Upper lobe of left lung (tissue), 4 donors: Measurements from ENCODE around the gene PDGFD.

Experiments
- EP300 ChIP-seq, 4 donors: sonication (generic); formaldehyde crosslinking; IDR thresholded peaks; one replicate each; pipeline ENCODE4 v1.5.1; 2017; ENCODE audit warnings: antibody characterized with exemption in 4 of 4, control low read depth in 2 of 4
- POLR2A ChIP-seq, 4 donors: fragments of 450-650 bp; IDR thresholded peaks; one replicate each; pipeline ENCODE4 v1.5.1; 2016 to 2017; ENCODE audit warnings: antibody characterized with exemption in 4 of 4, mild to moderate bottlenecking in 2 of 4
- TF ChIP-seq, protein P1 (sequence below), 6 experiments: fragments of 450-650 bp in 4 of 6; fragments of 200-600 bp in 2 of 6; sonication (generic) in 2 of 6; IDR thresholded peaks; one replicate each; pipeline ENCODE4 v1.5.1; 2016 to 2019; ENCODE audit warnings: antibody characterized with exemption in 6 of 6

DNA sequence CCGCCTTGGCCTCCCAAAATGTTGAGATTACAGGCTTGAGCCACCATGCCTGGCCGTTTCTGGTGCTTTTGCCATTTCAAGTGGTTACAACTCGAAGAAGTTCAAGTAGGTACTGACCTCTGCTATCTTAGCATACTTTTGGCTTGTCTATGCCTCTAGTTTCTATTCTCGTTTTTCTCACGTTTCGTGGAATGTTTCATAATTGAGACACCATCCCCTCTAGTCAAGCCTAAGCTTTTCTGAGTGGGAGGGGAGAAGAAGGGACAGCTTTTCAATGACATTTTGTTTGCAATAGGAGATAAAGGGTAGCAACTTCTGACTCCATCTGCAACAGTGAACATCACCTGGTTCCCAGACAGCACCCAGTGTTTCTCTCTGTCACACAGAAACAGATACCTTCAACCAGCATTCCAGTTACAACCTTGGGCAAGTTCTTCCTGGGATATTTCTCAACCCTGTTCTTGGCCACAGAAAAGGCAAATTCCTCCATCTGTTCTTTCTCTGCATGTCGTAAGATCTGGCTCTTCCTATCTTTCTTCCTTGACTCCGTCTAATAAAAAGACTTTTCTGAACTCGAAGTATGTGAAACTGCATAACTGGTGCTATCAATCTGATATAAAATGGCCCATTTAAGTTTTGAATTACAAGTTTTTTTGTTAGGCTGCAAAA lies 102.0 kb downstream of the PDGFD start:
- TF ChIP-seq, protein P1, sequence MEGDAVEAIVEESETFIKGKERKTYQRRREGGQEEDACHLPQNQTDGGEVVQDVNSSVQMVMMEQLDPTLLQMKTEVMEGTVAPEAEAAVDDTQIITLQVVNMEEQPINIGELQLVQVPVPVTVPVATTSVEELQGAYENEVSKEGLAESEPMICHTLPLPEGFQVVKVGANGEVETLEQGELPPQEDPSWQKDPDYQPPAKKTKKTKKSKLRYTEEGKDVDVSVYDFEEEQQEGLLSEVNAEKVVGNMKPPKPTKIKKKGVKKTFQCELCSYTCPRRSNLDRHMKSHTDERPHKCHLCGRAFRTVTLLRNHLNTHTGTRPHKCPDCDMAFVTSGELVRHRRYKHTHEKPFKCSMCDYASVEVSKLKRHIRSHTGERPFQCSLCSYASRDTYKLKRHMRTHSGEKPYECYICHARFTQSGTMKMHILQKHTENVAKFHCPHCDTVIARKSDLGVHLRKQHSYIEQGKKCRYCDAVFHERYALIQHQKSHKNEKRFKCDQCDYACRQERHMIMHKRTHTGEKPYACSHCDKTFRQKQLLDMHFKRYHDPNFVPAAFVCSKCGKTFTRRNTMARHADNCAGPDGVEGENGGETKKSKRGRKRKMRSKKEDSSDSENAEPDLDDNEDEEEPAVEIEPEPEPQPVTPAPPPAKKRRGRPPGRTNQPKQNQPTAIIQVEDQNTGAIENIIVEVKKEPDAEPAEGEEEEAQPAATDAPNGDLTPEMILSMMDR (IDR thresholded peaks at IDR 0.05) = no peak
- TF ChIP-seq POLR2A (IDR thresholded peaks at IDR 0.05) (no peak), EP300 (IDR thresholded peaks at IDR 0.05) (no peak)
